Spinal cord (tissue), 10 donors: Measurements from ENCODE around the gene TMEM237. TPM values are rescaled to one million over a fixed set of nuclear protein-coding genes. Genes with fewer than 3 reads are reported as not detected.
A peak's percentile ranks its signal among the peaks of the same experiment; 100 is the strongest.
"Not testable (repeated sequence)": the region's sequence is repeated elsewhere in the genome, so short reads cannot be mapped to it uniquely, and the experiment has no call there.

Experiments used
- DNase-seq, 6 donors: peaks; one replicate each; pipeline versions ENCODE4 v3.0.0 to v3.0.0-alpha.2; 2013 to 2015; ENCODE audit warnings: low spot score in 6 of 6, low read depth in 4 of 6
- H3K27ac ChIP-seq: one replicate; pipeline ENCODE4 v1.5.1; 2013; ENCODE audit warnings: low read depth, low read length, control low read depth
- H3K27me3 ChIP-seq: one replicate; pipeline ENCODE4 v1.6.1; 2013; ENCODE audit warnings: low read length; ENCODE audit not compliant: control insufficient read depth, insufficient read depth
- H3K36me3 ChIP-seq: one replicate; pipeline ENCODE4 v1.6.1; 2013; ENCODE audit warnings: low read length; ENCODE audit not compliant: control insufficient read depth, insufficient read depth
- H3K4me1 ChIP-seq: one replicate; pipeline ENCODE4 v1.6.1; 2013; ENCODE audit warnings: low read length; ENCODE audit not compliant: control insufficient read depth, insufficient read depth
- H3K4me3 ChIP-seq: one replicate; pipeline ENCODE4 v1.5.1; 2013; ENCODE audit warnings: low read depth, low read length, control low read depth
- H3K9me3 ChIP-seq: one replicate; pipeline ENCODE4 v1.6.1; 2013; ENCODE audit warnings: low read length; ENCODE audit not compliant: control insufficient read depth, insufficient read depth
- WGBS: methylation state at CpG from one replicate; pipeline ENCODE4 v1.1.5; 2013; ENCODE audit warnings: missing lambda C conversion rate; ENCODE audit not compliant: insufficient coverage; 5-methylcytosine and 5-hydroxymethylcytosine counted together
- long read RNA-seq, 4 donors: transcript quantifications; one replicate each; lab custom pipeline, GENCODE V29; 2026
- polyA plus RNA-seq, 2 donors: library from polyadenylated mRNA; unstranded; fragments of 120-200 nt; gene quantifications; one replicate each; pipeline ENCODE4 v1.2.1, GENCODE V29; 2013; ENCODE audit not compliant: insufficient read length in 2 of 2
- total RNA-seq, 2 donors: library from RNA; depleted of rRNA in 1 of 2; stranded (reverse); fragments of 120-200 nt in 1 of 2; fragments of >200 nt in 1 of 2; gene quantifications; one replicate each; pipeline versions ENCODE4 v1.2.3 to v1.2.4, GENCODE V29; 2013 to 2014
- donor health status: healthy.

TMEM237 gene
- total RNA-seq, result 10 to 100 TPM; 45.3 to 55.4 TPM
- 10 to 100 TPM; 44.9 to 47.2 TPM for polyA plus RNA-seq
- long read RNA-seq, donor 1, full-length matches to known transcripts, result 6 of 19 reads
- long read RNA-seq, donor 1, partial matches to known transcripts, result 0 of 19 reads
- long read RNA-seq, donor 1, other reads (novel, unspliced or antisense), result 13 of 19 reads
- long read RNA-seq, donor 2, result 0 reads
- long read RNA-seq, donor 3, partial matches to known transcripts, result 0 of 1 reads
- long read RNA-seq, donor 3, other reads (novel, unspliced or antisense), result 0 of 1 reads
- long read RNA-seq, donor 4, full-length matches to known transcripts, result 14 of 14 reads
- long read RNA-seq, donor 4, partial matches to known transcripts, result 0 of 14 reads
- long read RNA-seq, donor 4, other reads (novel, unspliced or antisense), result 0 of 14 reads

- Histone ChIP-seq H3K4me1 (no peaks in the 10 kb centered on the region), H3K27ac (peak within 1 kb of the TSS; percentile 97), H3K9me3 (no peaks in the 10 kb centered on the region), H3K36me3 (no peaks in the 10 kb centered on the region), H3K27me3 (no peaks in the 10 kb centered on the region), H3K4me3 (peak within 1 kb of the TSS; percentile 81)
- DNase-seq, result no peak
- 0% methylated on average over 29 of the region's 41 CpGs for WGBS
Observed at GRCh38 chr2:201643216-201643890, at the start of gene TMEM237. Gene TMEM237, minus strand, starts transcription at chr2:201643503. Its CDS starts 103 bp downstream, at chr2:201643400.

GRCh38 chr2:201685156-201685555 lies 41.9 kb upstream of the TMEM237 start:
- no peaks in the 10 kb centered on the region for H3K4me1 ChIP-seq
- 64% methylated on average over 3 of the region's 3 CpGs for WGBS

GRCh38 chr2:201680743-201681142 lies 37.4 kb upstream of the TMEM237 start:
- DNase-seq, result no peak
- no peaks in the 10 kb centered on the region for H3K36me3 ChIP-seq
- H3K27me3 ChIP-seq, result no peaks in the 10 kb centered on the region
- H3K4me1 ChIP-seq, result no peaks in the 10 kb centered on the region
- H3K4me3 ChIP-seq, result no peak overlapping the region
- 38% methylated on average over 9 of the region's 9 CpGs for WGBS
- H3K9me3 ChIP-seq, result no peaks in the 10 kb centered on the region
- H3K27ac ChIP-seq, result no peak overlapping the region

More at GRCh38 chr2:201685156-201685555, 41.9 kb upstream of the TMEM237 start:
- H3K27ac ChIP-seq, result no peak overlapping the region
- H3K36me3 ChIP-seq, result no peaks in the 10 kb centered on the region
- no peaks in the 10 kb centered on the region for H3K27me3 ChIP-seq
- DNase-seq, result no peak
- H3K4me3 ChIP-seq, result no peak overlapping the region
- no peaks in the 10 kb centered on the region for H3K9me3 ChIP-seq

GRCh38 chr2:201678401-201678800 lies 35.1 kb upstream of the TMEM237 start:
- Histone ChIP-seq H3K27me3 (no peaks in the 10 kb centered on the region), H3K27ac (no peak overlapping the region), H3K36me3 (no peaks in the 10 kb centered on the region), H3K4me1 (no peaks in the 10 kb centered on the region), H3K9me3 (no peaks in the 10 kb centered on the region), H3K4me3 (no peak overlapping the region)
- no peak for DNase-seq
- no CpG with 5 or more reads among the region's 6 CpGs for WGBS

GRCh38 chr2:201675454-201675853 lies 32.2 kb upstream of the TMEM237 start:
- Histone ChIP-seq H3K4me1 (no peaks in the 10 kb centered on the region), H3K4me3 (no peak overlapping the region), H3K9me3 (no peaks in the 10 kb centered on the region), H3K27me3 (no peaks in the 10 kb centered on the region), H3K27ac (no peak overlapping the region), H3K36me3 (no peaks in the 10 kb centered on the region)
- 91% methylated on average over 3 of the region's 4 CpGs for WGBS
- no peak for DNase-seq

GRCh38 chr2:201674794-201675193 lies 31.5 kb upstream of the TMEM237 start:
- no peak for DNase-seq
- H3K4me1 ChIP-seq, result no peaks in the 10 kb centered on the region
- H3K9me3 ChIP-seq, result no peaks in the 10 kb centered on the region
- 67% methylated on average over 2 of the region's 3 CpGs for WGBS
- no peaks in the 10 kb centered on the region for H3K36me3 ChIP-seq
- no peak overlapping the region for H3K4me3 ChIP-seq
- H3K27ac ChIP-seq, result no peak overlapping the region
- no peaks in the 10 kb centered on the region for H3K27me3 ChIP-seq

- H3K27ac ChIP-seq, result no peak overlapping the region
- H3K4me3 ChIP-seq, result no peak overlapping the region
- H3K27me3 ChIP-seq, result no peaks in the 10 kb centered on the region
- no CpG with 5 or more reads among the region's 3 CpGs for WGBS
- H3K4me1 ChIP-seq, result no peaks in the 10 kb centered on the region
- no peak for DNase-seq
- no peaks in the 10 kb centered on the region for H3K36me3 ChIP-seq
- no peaks in the 10 kb centered on the region for H3K9me3 ChIP-seq
Observed at GRCh38 chr2:201674298-201674697, 31.0 kb upstream of the TMEM237 start.

- Histone ChIP-seq H3K27me3 (no peaks in the 10 kb centered on the region), H3K36me3 (no peaks in the 10 kb centered on the region), H3K27ac (no peak overlapping the region), H3K9me3 (no peaks in the 10 kb centered on the region), H3K4me3 (no peak overlapping the region), H3K4me1 (no peaks in the 10 kb centered on the region)
- 58% methylated on average over 1 of the region's 2 CpGs for WGBS
- no peak for DNase-seq
Observed at GRCh38 chr2:201673546-201673945, 30.2 kb upstream of the TMEM237 start.

- not testable (repeated sequence) for H3K9me3 ChIP-seq, H3K4me1 ChIP-seq, H3K27ac ChIP-seq, H3K36me3 ChIP-seq, DNase-seq, H3K4me3 ChIP-seq, H3K27me3 ChIP-seq
- 50% methylated on average over 3 of the region's 4 CpGs for WGBS
Observed at GRCh38 chr2:201671205-201671604, 27.9 kb upstream of the TMEM237 start.

GRCh38 chr2:201669865-201670264 lies 26.6 kb upstream of the TMEM237 start:
- Histone ChIP-seq H3K9me3 (no peaks in the 10 kb centered on the region), H3K36me3 (no peaks in the 10 kb centered on the region), H3K27ac (no peak overlapping the region), H3K4me3 (no peak overlapping the region), H3K27me3 (no peaks in the 10 kb centered on the region), H3K4me1 (no peaks in the 10 kb centered on the region)
- no peak for DNase-seq
- no CpG with 5 or more reads among the region's 1 CpG for WGBS
